Subcutaneous abdominal adipose tissue (tissue), 5 donors: ENCODE results near the gene KLK10.
"Not testable (repeated sequence)": the region's sequence is repeated elsewhere in the genome, so short reads cannot be mapped to it uniquely, and the experiment has no call there.

ENCODE experiments used
- H3K27ac ChIP-seq: one replicate; pipeline ENCODE4 v1.7.0; 2013; ENCODE audit warnings: low read depth, mild to moderate bottlenecking, inconsistent platforms, low read length, moderate library complexity
- H3K27me3 ChIP-seq, 5 donors: one replicate each; pipeline ENCODE4 v1.7.0; 2013; ENCODE audit warnings: low read length in 5 of 5, inconsistent platforms in 1 of 5; ENCODE audit not compliant: control insufficient read depth in 5 of 5, insufficient read depth in 4 of 5
- H3K36me3 ChIP-seq, 5 donors: one replicate each; pipeline ENCODE4 v1.7.0; 2013; ENCODE audit warnings: low read length in 5 of 5; ENCODE audit not compliant: control insufficient read depth in 5 of 5, insufficient read depth in 5 of 5
- H3K4me1 ChIP-seq, 5 donors: one replicate each; pipeline ENCODE4 v1.7.0; 2013; ENCODE audit warnings: low read length in 5 of 5, mild to moderate bottlenecking in 3 of 5, moderate library complexity in 1 of 5; ENCODE audit not compliant: control insufficient read depth in 5 of 5, insufficient read depth in 5 of 5
- H3K4me3 ChIP-seq, 5 donors: one replicate each; pipeline ENCODE4 v1.7.0; 2013; ENCODE audit warnings: low read length in 5 of 5, low read depth in 1 of 5
- H3K9ac ChIP-seq, 5 donors: one replicate each; pipeline ENCODE4 v1.7.0; 2013; ENCODE audit warnings: low read length in 5 of 5, mild to moderate bottlenecking in 4 of 5, moderate library complexity in 3 of 5
- H3K9me3 ChIP-seq, 5 donors: one replicate each; pipeline ENCODE4 v1.7.0; 2013; ENCODE audit warnings: low read length in 5 of 5; ENCODE audit not compliant: control insufficient read depth in 5 of 5
- donor health status: healthy.
- donor health status: healthy.
- donor health status: healthy.
- donor health status: healthy.
- donor health status: healthy.

Gene KLK10

DNA sequence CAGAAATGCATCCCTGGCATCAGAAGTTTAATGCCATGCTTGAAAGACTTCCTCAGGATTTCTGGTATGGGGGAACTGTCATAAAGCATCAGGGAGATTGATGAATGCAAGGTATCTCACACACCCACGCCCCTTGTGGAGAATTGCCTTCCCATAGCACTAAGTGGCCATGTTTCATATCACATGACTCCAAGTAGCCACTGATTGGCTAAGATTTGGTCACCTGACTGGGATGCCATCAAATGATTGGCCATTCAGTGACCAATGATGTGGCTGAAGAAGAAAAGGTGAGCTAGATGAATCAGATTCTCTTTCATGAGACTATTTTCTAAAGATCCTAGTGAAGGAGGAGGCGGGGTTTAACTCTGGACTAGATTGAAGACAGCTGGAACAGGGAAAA lies 25.4 kb downstream of the KLK10 start:
- H3K4me3 ChIP-seq, result no peak overlapping the region

DNA sequence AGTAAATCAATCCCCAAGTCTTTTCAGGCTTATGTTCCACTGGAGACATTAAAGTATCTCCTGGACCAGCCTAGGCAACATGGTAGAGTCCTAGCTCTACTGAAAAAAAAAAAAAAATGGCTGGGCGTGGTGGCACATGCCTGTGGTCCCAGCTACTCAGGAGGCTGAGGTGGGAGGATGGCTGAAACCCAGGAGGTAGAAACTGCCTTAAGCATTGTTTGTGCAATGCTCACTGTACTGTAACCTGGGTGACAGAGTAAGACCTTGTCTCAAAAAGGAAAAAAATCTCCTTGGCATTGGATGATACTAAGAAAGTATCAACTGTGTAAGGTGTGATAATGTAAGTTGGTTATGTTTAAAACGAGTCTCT lies 26.9 kb downstream of the KLK10 start:
- Histone ChIP-seq H3K4me3 (no peak overlapping the region), H3K9ac (no peak overlapping the region), H3K36me3 (no peaks in the 10 kb centered on the region), H3K27ac (no peak overlapping the region), H3K9me3 (peaks cover 0 to 4% (median 2%) of the 10 kb centered on the region in 5 donors), H3K27me3 (peaks cover 5 to 12% (median 6%) of the 10 kb centered on the region in 5 donors), H3K4me1 (no peaks in the 10 kb centered on the region)

More for the DNA sequence above, 25.4 kb downstream of the KLK10 start:
- peaks cover 0 to 19% (median 7%) of the 10 kb centered on the region in 5 donors for H3K27me3 ChIP-seq
- H3K9ac ChIP-seq, result no peak overlapping the region
- peaks cover 0 to 4% (median 2%) of the 10 kb centered on the region in 5 donors for H3K9me3 ChIP-seq
- no peaks in the 10 kb centered on the region for H3K4me1 ChIP-seq
- H3K27ac ChIP-seq, result no peak overlapping the region
- H3K36me3 ChIP-seq, result no peaks in the 10 kb centered on the region

DNA sequence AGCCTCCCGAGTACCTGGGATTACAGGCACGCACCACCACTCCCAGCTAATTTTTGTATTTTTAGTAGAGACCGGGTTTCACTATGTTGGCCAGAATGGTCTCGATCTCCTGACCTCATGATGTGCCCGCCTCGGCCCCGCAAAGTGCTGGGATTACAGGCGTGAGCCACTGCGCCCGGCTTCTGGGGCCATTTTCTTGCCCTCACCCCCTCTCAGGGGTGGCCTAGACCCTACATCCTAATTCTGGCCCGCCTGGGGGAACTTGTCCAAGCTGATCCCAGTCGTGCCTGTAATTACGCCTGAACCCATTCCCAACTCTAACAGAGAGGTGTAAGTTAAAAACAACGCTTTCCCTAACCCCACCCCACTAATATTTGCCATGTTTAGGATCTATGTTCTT lies 35.1 kb downstream of the KLK10 start:
- peaks cover 9 to 31% (median 18%) of the 10 kb centered on the region in 5 donors for H3K27me3 ChIP-seq
- not testable (repeated sequence) for H3K27ac ChIP-seq, H3K4me1 ChIP-seq, H3K9me3 ChIP-seq, H3K36me3 ChIP-seq, H3K9ac ChIP-seq, H3K4me3 ChIP-seq

DNA sequence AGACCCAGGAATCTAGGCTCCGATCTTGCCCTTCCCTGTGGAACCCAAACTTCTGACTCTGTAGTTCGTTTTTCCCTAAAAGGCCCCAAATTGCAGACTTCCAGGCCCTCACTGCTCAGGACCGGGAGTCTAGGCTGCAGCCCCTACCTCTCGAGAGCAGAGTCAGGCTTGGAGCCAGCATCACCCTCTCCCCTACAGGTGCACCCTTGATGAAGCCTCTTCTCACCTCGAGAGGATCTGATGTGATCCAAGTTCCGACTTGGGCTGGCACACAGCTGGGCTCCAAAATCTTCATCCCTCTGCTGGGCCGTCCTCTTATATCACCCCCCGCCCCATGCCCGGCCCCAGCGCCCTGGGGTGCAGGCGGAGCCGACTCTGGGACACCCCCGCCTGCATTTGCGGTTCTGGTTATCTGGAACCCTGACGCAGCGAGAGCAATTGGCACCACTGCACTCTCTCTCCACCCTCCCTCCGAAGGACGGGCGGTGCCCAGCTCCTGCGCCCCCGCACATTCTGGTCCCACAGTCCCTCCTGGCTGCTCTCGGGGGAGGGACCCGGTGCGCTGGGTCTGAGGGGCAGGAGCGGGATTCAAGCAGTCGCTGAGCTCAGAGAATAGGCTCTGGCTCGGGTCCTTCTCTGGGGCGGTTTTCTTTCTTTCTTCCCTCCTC lies 35.8 kb downstream of the KLK10 start, which contains the start of gene KLK7:
Gene KLK7, minus strand, starts transcription at position 293 of the 668 bp plus-strand sequence. CDS start 1,518 bp downstream, outside the sequence.
- Histone ChIP-seq H3K4me1 (no peaks in the 10 kb centered on the region), H3K36me3 (no peaks in the 10 kb centered on the region), H3K27me3 (peaks cover 9 to 32% (median 17%) of the 10 kb centered on the region in 5 donors), H3K27ac (no peak within 1 kb of the TSS), H3K4me3 (no peak within 1 kb of the TSS), H3K9ac (no peak within 1 kb of the TSS), H3K9me3 (no peaks in the 10 kb centered on the region)

DNA sequence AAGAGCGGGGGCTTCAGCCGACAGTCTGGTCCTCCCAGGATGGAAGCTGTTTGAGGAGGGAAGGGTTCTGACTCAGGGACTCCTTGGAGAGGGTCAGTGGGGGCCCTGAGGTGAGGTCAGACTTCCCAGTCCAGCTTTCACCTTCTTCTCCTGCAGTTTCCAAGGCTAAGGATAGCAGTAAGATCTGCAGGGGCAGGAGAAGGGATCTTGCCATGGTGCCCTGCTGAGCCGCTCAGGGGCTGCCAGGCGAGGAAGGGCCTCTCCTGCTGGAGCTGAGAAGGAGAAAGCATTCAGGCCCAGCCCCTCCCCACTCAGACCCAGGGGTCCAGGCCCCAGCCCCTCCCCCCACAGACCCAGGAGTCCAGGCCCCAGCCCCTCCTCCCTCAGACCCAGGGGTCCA lies 37.3 kb downstream of the KLK10 start:
- Histone ChIP-seq H3K27me3 (peaks cover 12 to 38% (median 18%) of the 10 kb centered on the region in 5 donors), H3K27ac (no peak overlapping the region), H3K9me3 (no peaks in the 10 kb centered on the region)

DNA sequence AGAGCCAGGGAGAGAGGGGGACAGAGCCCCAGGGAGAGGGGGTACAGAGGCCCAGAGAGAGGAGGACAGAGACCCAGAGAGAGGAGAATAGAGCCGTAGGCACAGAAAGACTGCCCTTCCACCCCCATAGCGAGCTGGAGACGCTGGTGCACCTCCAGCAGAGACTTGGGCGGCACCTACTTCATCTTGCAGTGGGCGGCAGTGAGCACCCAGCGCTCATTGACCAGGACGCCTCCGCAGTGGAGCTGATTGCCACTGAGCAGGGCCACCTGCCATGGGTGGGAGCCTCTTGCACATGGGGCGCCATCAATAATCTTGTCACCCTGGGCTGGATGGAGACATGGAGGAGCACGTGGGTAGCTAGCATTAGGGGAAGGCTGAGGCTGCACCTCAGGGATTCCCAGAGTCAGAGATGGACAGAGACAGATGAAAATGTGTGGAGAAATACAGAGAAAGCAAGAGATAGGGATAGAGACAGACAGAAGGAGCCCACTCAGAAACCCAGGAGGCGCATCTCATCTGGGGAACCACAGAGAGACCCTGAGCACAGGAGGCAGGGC lies 37.8 kb downstream of the KLK10 start:
- H3K27me3 ChIP-seq, result peaks cover 12 to 38% (median 22%) of the 10 kb centered on the region in 5 donors
- H3K9ac ChIP-seq, result no peak overlapping the region
- H3K27ac ChIP-seq, result no peak overlapping the region
- H3K36me3 ChIP-seq, result no peaks in the 10 kb centered on the region
- H3K9me3 ChIP-seq, result no peaks in the 10 kb centered on the region
- H3K4me1 ChIP-seq, result no peaks in the 10 kb centered on the region
- H3K4me3 ChIP-seq, result no peak overlapping the region

More for the DNA sequence above, 37.3 kb downstream of the KLK10 start:
- H3K9ac ChIP-seq, result no peak overlapping the region
- H3K36me3 ChIP-seq, result no peaks in the 10 kb centered on the region
- no peaks in the 10 kb centered on the region for H3K4me1 ChIP-seq
- no peak overlapping the region for H3K4me3 ChIP-seq

DNA sequence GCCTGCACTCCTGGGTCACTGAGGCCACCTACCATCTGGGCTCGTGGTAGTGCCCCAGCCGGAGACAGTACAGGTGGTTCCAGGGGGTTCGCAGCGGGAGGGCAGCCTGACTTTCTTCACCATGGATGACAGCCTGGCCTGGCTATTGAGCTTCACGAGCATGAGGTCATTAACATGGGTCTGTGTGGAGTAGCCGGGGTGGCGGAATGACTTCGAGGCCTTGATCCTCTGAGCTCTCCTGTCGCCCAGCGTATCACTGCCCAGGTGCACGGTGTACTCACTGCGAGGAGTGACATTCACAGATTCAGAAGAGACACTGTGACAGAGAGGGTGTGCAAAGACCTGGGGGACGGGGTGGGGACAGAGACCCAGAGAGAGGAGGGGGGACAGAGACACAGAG lies 39.3 kb downstream of the KLK10 start:
- H3K36me3 ChIP-seq, result no peaks in the 10 kb centered on the region
- no peaks in the 10 kb centered on the region for H3K9me3 ChIP-seq
- no peaks in the 10 kb centered on the region for H3K4me1 ChIP-seq
- no peak overlapping the region for H3K9ac ChIP-seq
- no peak overlapping the region for H3K27ac ChIP-seq
- peaks cover 17 to 39% (median 22%) of the 10 kb centered on the region in 5 donors for H3K27me3 ChIP-seq
- no peak overlapping the region for H3K4me3 ChIP-seq

DNA sequence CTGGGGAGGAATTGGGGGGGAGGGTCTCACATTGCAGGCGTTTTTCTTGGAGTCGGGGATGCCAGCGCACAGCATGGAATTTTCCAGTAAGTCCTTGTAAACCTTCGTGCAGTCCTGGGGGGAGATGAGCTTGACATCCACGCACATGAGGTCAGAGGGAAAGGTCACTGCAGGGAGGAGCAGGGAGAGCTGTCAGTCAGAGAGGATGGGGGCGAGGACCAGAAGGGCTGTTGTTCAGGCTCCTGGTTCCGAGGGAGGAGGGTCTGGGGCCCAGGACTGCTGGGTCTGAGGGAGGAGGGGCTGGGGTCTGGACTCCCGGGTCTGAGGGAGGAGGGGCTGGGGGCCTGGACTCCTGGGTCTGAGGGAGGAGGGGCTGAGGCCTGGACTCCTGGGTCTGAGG lies 39.8 kb downstream of the KLK10 start:
- Histone ChIP-seq H3K4me3 (no peak overlapping the region), H3K36me3 (no peaks in the 10 kb centered on the region), H3K9ac (no peak overlapping the region), H3K4me1 (no peaks in the 10 kb centered on the region), H3K9me3 (no peaks in the 10 kb centered on the region), H3K27ac (no peak overlapping the region), H3K27me3 (peaks cover 17 to 39% (median 22%) of the 10 kb centered on the region in 5 donors)

DNA sequence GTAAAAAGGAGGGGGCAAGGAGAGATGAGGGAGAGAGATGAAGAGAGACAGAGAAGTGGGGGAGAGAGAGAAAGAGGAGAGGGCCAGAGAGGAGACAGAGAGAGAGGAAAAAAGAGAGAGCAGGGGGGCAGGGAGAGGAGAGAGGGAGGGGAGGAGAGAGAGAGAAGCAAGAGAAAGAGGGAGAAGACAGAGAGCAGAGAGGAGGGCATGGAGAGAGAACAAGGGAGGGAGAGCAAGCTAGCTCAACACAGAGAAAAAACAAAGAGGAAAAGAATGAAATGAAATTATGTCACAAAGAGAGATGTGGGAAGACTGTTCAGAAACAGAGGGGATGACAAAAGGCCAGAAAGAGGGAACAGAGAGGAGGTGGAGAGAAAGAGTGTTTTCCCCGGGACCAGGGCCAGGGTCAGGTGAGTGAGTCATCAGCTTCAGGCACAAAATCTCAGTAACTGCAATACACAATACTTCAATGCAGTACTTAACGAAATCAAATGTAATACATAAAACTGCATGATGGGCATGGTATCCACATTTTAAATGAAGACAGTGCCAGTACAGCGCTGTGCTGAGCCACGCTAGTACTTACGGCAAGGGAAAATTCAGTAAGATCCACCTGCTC lies 40.6 kb downstream of the KLK10 start:
- Histone ChIP-seq H3K9me3 (no peaks in the 10 kb centered on the region), H3K9ac (no peak overlapping the region), H3K27ac (no peak overlapping the region), H3K27me3 (peaks cover 16 to 35% (median 22%) of the 10 kb centered on the region in 5 donors), H3K4me3 (no peak overlapping the region), H3K36me3 (no peaks in the 10 kb centered on the region), H3K4me1 (no peaks in the 10 kb centered on the region)

DNA sequence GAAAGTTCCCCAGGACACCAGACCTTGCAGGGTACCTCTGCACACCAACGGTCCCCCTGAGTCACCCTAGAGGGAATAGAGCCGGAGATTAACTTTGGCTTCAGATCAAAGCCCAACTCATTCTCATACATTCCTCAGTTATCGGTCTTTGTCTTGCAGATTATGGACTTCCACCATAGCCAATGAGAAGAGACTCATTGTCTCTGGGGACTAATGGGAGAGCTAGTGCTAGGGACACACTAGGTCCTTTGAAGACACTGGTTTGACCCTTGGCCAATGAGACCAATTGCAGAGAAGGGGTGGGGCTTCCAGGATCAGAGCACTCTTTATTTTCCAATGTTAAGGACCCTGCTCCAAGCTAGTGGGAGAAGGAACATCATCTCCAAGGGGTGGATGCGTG lies 41.9 kb downstream of the KLK10 start:
- Histone ChIP-seq H3K4me3 (no peak overlapping the region), H3K9ac (no peak overlapping the region), H3K4me1 (no peaks in the 10 kb centered on the region), H3K27ac (no peak overlapping the region), H3K27me3 (peaks cover 12 to 34% (median 19%) of the 10 kb centered on the region in 5 donors), H3K9me3 (no peaks in the 10 kb centered on the region), H3K36me3 (no peaks in the 10 kb centered on the region)
